Measurements from ENCODE around the gene COL24A1. TPM values are rescaled to one million over a fixed set of nuclear protein-coding genes. Genes with fewer than 3 reads are reported as not detected.

The COL24A1 gene
- total RNA-seq, 1 donor from 2014 or later = under 0.01 TPM

DNA sequence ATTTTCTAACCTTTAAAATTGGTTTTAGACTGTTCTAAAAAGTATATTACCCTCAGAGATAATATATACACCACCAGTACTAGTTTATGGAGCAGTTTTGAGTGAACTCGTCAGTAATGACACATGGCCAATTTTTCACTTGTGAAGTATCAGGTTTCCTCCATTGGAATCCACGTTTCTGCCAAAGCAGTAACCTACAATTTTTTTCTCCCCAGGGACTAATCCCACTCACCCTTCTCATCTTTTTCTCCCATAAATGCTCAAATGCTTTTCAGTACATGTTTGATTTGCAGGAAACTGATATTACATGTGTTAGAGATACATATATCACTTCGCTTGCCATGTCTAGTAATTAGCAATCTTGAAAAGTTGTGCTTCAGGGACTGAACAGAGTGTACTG, 94.1 kb downstream of the COL24A1 start:
- H3K27me3 ChIP-seq (ENCODE audit: control insufficient read depth, insufficient read depth, low read length) = peaks cover 1% of the 10 kb centered on the region
- DNase-seq (ENCODE audit: low read depth) (no peak), FAIRE-seq (no peak)
- no peaks in the 10 kb centered on the region for H3K36me3 ChIP-seq (ENCODE audit: control insufficient read depth, insufficient read depth, low read length)
- no peak overlapping the region for H3K4me3 ChIP-seq (ENCODE audit: low read depth, low read length)
- TF ChIP-seq, protein P1, sequence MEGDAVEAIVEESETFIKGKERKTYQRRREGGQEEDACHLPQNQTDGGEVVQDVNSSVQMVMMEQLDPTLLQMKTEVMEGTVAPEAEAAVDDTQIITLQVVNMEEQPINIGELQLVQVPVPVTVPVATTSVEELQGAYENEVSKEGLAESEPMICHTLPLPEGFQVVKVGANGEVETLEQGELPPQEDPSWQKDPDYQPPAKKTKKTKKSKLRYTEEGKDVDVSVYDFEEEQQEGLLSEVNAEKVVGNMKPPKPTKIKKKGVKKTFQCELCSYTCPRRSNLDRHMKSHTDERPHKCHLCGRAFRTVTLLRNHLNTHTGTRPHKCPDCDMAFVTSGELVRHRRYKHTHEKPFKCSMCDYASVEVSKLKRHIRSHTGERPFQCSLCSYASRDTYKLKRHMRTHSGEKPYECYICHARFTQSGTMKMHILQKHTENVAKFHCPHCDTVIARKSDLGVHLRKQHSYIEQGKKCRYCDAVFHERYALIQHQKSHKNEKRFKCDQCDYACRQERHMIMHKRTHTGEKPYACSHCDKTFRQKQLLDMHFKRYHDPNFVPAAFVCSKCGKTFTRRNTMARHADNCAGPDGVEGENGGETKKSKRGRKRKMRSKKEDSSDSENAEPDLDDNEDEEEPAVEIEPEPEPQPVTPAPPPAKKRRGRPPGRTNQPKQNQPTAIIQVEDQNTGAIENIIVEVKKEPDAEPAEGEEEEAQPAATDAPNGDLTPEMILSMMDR (IDR thresholded peaks at IDR 0.05; ENCODE audit: insufficient read depth, low read length, severe bottlenecking) = no peak

DNA sequence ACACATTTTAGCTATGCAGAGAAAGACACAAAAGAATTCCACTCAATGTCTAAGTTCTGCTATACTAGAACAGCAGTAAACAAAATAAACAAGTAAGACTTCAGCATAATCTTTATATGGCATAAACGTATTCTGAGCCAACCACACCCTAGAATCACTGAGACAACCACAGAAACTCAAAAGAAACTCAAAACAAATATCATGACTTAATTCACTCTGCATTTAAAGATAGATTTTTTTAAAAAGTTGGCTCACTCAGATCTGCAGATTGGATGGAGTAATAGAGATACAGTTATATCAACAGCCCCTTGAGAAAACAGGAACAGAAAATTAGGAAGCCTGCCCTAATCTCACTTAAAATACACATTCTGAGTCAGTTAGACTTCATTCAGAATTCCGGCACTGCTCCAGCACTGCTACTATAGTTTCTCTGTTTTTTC, 95.0 kb downstream of the COL24A1 start:
- TF ChIP-seq, protein P1 (IDR thresholded peaks at IDR 0.05; ENCODE audit: insufficient read depth, low read length, severe bottlenecking) = no peak
- DNase-seq (ENCODE audit: low read depth) = no peak
- H3K27me3 ChIP-seq (ENCODE audit: control insufficient read depth, insufficient read depth, low read length) = peaks cover 1% of the 10 kb centered on the region
- FAIRE-seq = no peak
- no peak overlapping the region for H3K4me3 ChIP-seq (ENCODE audit: low read depth, low read length)
- H3K36me3 ChIP-seq (ENCODE audit: control insufficient read depth, insufficient read depth, low read length) = no peaks in the 10 kb centered on the region

DNA sequence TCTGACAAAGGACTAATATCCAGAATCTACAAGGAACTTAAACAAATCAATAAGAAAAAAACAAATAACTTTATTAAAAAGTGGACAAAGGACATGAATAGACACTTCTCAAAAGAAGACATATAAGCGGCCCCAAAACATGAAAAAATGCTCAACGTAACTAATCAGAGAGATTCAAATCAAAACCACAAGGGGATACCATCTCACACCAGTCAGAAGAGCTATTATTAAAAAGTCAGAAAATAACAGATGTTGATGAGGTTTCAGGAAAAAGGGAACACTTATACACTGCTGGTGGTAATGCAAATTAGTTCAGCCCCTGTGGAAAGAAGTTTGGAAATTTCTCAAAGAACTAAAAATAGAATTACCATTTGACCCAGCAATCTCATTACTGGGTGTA, 102.2 kb downstream of the COL24A1 start:
- no peak overlapping the region for H3K4me3 ChIP-seq (ENCODE audit: low read depth, low read length)
- FAIRE-seq (no peak), DNase-seq (ENCODE audit: low read depth) (no peak)
- TF ChIP-seq, protein P1 (IDR thresholded peaks at IDR 0.05; ENCODE audit: insufficient read depth, low read length, severe bottlenecking) = no peak
- H3K36me3 ChIP-seq (ENCODE audit: control insufficient read depth, insufficient read depth, low read length) = no peaks in the 10 kb centered on the region
- H3K27me3 ChIP-seq (ENCODE audit: control insufficient read depth, insufficient read depth, low read length) = no peaks in the 10 kb centered on the region

DNA sequence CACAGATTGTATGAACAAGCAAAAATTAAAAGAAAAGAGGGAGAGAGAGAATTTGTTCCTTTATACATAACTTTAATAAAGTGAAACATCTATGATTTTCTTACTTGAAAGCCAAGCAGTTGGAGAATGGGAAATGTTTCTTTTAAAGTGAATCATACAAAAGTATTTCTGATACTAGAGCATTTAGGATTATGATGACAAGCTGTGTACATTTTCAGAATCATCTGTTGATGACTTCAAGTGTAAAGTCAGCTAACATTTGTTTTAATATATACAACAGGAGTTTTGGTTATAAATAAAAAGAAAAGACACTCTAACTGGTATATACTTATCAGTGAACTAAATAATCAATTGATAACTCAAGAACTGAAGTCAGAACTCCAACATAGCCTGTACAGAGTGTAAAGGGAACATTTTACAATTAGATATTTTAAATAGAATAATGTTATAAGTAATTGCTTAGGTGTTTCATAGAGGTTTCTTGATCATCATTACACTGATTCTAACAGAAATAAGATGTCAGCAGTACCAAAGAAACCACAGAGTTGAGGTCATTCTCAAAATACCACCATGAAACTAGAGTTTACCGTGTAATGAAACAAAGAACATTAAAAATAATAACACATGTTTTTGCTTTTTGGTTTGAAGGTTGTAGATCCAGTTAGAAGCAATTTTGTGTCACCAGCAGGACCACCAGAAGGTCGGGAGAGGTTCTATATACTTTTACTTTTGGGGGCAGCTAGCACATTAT, 103.4 kb downstream of the COL24A1 start:
- no peak for FAIRE-seq
- no peaks in the 10 kb centered on the region for H3K36me3 ChIP-seq (ENCODE audit: control insufficient read depth, insufficient read depth, low read length)
- H3K4me3 ChIP-seq (ENCODE audit: low read depth, low read length) = no peak overlapping the region
- TF ChIP-seq, protein P1 (IDR thresholded peaks at IDR 0.05; ENCODE audit: insufficient read depth, low read length, severe bottlenecking) = no peak
- H3K27me3 ChIP-seq (ENCODE audit: control insufficient read depth, insufficient read depth, low read length) = no peaks in the 10 kb centered on the region
- DNase-seq (ENCODE audit: low read depth) = no peak

DNA sequence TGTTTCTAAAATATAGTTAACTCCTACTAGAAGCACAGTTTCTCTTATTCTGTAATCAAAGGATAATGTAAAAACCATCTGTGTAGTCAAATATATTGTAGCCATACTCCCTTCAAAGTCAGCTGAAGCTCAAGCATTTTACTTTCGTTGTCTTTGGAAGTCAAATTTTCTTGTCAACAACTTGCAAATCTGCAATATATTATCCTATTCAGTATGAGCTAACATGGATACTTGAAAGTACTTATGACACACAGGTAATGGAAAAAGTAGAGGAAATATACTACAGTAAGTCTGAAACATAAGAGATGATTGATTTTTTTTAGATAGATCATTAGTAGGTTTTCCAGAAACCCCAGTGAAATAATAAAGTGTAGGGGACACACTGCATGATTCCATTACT, 121.5 kb downstream of the COL24A1 start:
- no peaks in the 10 kb centered on the region for H3K36me3 ChIP-seq (ENCODE audit: control insufficient read depth, insufficient read depth, low read length)
- no peak for DNase-seq (ENCODE audit: low read depth)
- TF ChIP-seq, protein P1 (IDR thresholded peaks at IDR 0.05; ENCODE audit: insufficient read depth, low read length, severe bottlenecking) = no peak
- FAIRE-seq = no peak
- H3K4me3 ChIP-seq (ENCODE audit: low read depth, low read length) = no peak overlapping the region
- H3K27me3 ChIP-seq (ENCODE audit: control insufficient read depth, insufficient read depth, low read length) = no peaks in the 10 kb centered on the region

DNA sequence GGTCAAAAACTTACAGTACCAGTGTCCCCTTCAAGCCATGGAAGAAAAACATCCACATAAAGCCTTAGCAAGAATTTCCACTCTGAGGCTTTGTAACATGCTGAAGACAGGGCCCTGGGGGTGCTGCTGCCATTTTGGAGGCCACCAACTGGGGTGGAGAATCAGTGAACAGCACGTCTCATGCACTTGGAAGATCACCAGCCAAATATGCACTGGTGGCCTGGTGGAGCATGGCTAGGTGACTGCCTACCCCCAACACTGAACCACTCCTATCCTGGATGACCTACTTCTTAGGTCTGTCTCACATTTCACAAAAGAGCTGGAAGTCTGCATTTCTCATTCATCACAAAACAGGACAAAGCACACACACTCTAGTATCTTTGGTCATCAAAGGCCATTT, 126.4 kb downstream of the COL24A1 start:
- H3K4me3 ChIP-seq (ENCODE audit: low read depth, low read length) = no peak overlapping the region
- no peaks in the 10 kb centered on the region for H3K36me3 ChIP-seq (ENCODE audit: control insufficient read depth, insufficient read depth, low read length)
- TF ChIP-seq, protein P1 (IDR thresholded peaks at IDR 0.05; ENCODE audit: insufficient read depth, low read length, severe bottlenecking) = no peak
- FAIRE-seq (no peak), DNase-seq (ENCODE audit: low read depth) (no peak)
- no peaks in the 10 kb centered on the region for H3K27me3 ChIP-seq (ENCODE audit: control insufficient read depth, insufficient read depth, low read length)

All from bronchial epithelial cell (primary cell).